Keratinocyte (primary cell): ENCODE measurements around the gene RBM6.

ENCODE experiments used
- CTCF ChIP-seq, 3 experiments: IDR thresholded peaks in 1 of 3; conservative IDR thresholded peaks in 1 of 3; optimal IDR thresholded peaks in 1 of 3; 2 replicates in 2 of 3; 3 replicates in 1 of 3; pipeline versions ENCODE3 to v1.5.1; 2011; ENCODE audit warnings: low read length in 3 of 3, mild to moderate bottlenecking in 3 of 3, moderate library complexity in 2 of 3, control low read depth in 1 of 3, inconsistent platforms in 1 of 3; ENCODE audit not compliant: insufficient read depth in 2 of 3; ENCODE audit errors: extremely low read depth in 1 of 3
- EZH2 ChIP-seq: IDR thresholded peaks from one replicate; pipeline ENCODE4 v1.6.1; 2012; ENCODE audit warnings: inconsistent platforms, mild to moderate bottlenecking, low read length, moderate library complexity

- TF ChIP-seq CTCF (optimal IDR thresholded peaks at IDR 0.05 in 1 of 3, IDR thresholded peaks at IDR 0.05 in 1 of 3, conservative IDR thresholded peaks at IDR 0.05 in 1 of 3; ENCODE audit: extremely low read depth in 1 of 3, insufficient read depth in 2 of 3, low read length in 3 of 3) (no peak), EZH2 (no peak)
These were observed 110.4 kb downstream of the RBM6 start for GRCh38 chr3:50050361-50050760.
